OCI-LY3 (cell line): ENCODE data around the gene OR5I1.

Experiments
- H2AFZ ChIP-seq: fragments of 200-600, 300-600 bp; shearing (Covaris generic); 2 replicates; pipeline ENCODE4 v1.6.0; 2014; ENCODE audit warnings: antibody characterized with exemption, low read depth, low read length
- H3K27ac ChIP-seq: fragments of 200-600, 300-600 bp; sonication (generic); 2 replicates; pipeline ENCODE4 v1.5.1; 2014; ENCODE audit warnings: mild to moderate bottlenecking, low read length, moderate library complexity, mixed read lengths
- H3K27me3 ChIP-seq: fragments of 200-600, 300-600 bp; sonication (generic); 2 replicates; pipeline ENCODE4 v1.6.1; 2014; ENCODE audit warnings: low read depth, low read length, mixed read lengths
- H3K36me3 ChIP-seq: fragments of 200-600, 300-600 bp; sonication (generic); replicated peaks from 2 replicates; pipeline ENCODE3; 2014; ENCODE audit warnings: low read depth, low read length, mixed read lengths
- H3K4me1 ChIP-seq: fragments of 300-600, 200-600 bp; sonication (generic); 2 replicates; pipeline ENCODE4 v1.6.1; 2014; ENCODE audit warnings: low read length, mixed read lengths
- H3K4me2 ChIP-seq: fragments of 200-600, 300-600 bp; sonication (generic); 2 replicates; pipeline ENCODE4 v1.6.1; 2014; ENCODE audit warnings: low read length, mixed read lengths
- H3K4me3 ChIP-seq: fragments of 300-600, 200-600 bp; sonication (generic); 2 replicates; pipeline ENCODE4 v1.5.1; 2014; ENCODE audit warnings: antibody characterized with exemption, mild to moderate bottlenecking, low read length, moderate library complexity
- H3K79me2 ChIP-seq: fragments of 300-600, 200-600 bp; shearing (Covaris generic); 2 replicates; pipeline ENCODE4 v1.6.1; 2014; ENCODE audit warnings: mild to moderate bottlenecking, low read length, mixed read lengths
- H3K9ac ChIP-seq: fragments of 300-600, 200-600 bp; shearing (Covaris generic); 2 replicates; pipeline ENCODE4 v1.6.0; 2014; ENCODE audit warnings: mild to moderate bottlenecking, low read length, moderate library complexity
- H3K9me3 ChIP-seq: fragments of 200-600, 300-600 bp; shearing (Covaris generic); 2 replicates; pipeline ENCODE4 v1.6.1; 2014; ENCODE audit warnings: low read length, mixed read lengths; ENCODE audit not compliant: insufficient read depth
- H4K20me1 ChIP-seq: fragments of 200-600, 300-600 bp; sonication (generic); 2 replicates; pipeline ENCODE4 v1.6.1; 2016; ENCODE audit warnings: low read length, mixed read lengths; ENCODE audit not compliant: insufficient read depth
- CTCF ChIP-seq: fragments of 200-600, 300-600 bp; sonication (generic); IDR thresholded peaks from 2 replicates; pipeline ENCODE4 v1.5.1; 2014; ENCODE audit warnings: antibody characterized with exemption, low read length, low read depth
- EZH2phosphoT487 ChIP-seq: fragments of 200-600 bp; shearing (Covaris generic); IDR thresholded peaks from 2 replicates; pipeline ENCODE4 v1.6.1; 2018; ENCODE audit warnings: antibody characterized with exemption, mixed run types, low read depth

OR5I1 gene

DNA sequence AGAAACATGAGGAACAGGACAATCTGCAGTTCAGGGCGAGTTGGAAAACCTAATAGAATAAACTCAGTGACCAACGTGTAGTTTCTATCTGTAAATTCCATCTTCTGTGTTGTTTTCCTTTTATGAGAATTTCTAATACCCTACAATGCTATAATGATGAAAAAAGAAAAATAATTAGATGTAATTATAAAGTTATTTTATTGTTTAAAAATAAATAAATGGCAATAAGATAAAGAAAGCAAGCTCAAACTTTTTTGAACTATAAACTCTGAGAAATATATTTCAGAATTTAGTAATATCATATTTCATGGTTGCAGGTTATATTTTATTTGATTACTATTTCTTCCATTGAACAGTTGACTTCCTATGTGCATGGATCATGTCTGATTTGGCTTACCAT is at the start of gene OR5I1:
OR5I1 (minus strand) TSS at position 101 of the 400 bp plus-strand sequence; CDS start at position 101, 0 bp downstream.
- no peaks in the 10 kb centered on the region for H3K4me1 ChIP-seq
- no peak within 1 kb of the TSS for H2AFZ ChIP-seq
- H4K20me1 ChIP-seq: no peaks in the 10 kb centered on the region
- no peak for TF ChIP-seq CTCF
- no peak for TF ChIP-seq EZH2phosphoT487
- no peak within 1 kb of the TSS for H3K27ac ChIP-seq
- H3K4me2 ChIP-seq: no peak within 1 kb of the TSS
- H3K79me2 ChIP-seq: no peaks in the 10 kb centered on the region
- H3K9me3 ChIP-seq: peaks cover 12% of the 10 kb centered on the region; the same call in 1 of the 2 replicates
- H3K9ac ChIP-seq: no peak within 1 kb of the TSS
- peaks cover 2% of the 10 kb centered on the region for H3K36me3 ChIP-seq
- no peak within 1 kb of the TSS for H3K4me3 ChIP-seq
- no peaks in the 10 kb centered on the region for H3K27me3 ChIP-seq

DNA sequence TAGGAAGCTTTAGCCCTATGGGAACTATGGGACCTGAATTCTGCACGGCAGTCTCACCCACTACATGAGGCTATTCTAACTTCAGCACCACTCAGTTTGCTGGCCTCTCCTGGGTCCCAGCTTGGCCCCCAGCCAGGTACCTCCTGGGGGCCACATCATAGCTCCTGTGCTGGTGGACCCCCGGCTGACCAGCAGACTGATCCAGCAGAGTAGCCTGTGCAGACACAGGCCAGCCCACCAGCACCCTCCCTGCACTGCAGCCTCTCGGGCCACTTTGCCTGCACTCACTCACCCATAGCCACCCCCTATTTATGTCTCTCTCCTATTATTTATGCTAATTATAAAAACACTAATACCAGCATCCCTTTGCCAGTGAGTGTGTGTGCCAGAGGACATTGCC is 34.7 kb upstream of the OR5I1 start:
- Histone ChIP-seq H3K27ac (no peak overlapping the region), H2AFZ (no peak overlapping the region), H4K20me1 (no peaks in the 10 kb centered on the region), H3K27me3 (no peaks in the 10 kb centered on the region), H3K4me3 (no peak overlapping the region), H3K9me3 (no peaks in the 10 kb centered on the region), H3K9ac (no peak overlapping the region), H3K36me3 (no peaks in the 10 kb centered on the region), H3K79me2 (no peaks in the 10 kb centered on the region), H3K4me1 (peaks cover 5% of the 10 kb centered on the region), H3K4me2 (no peak overlapping the region)
- TF ChIP-seq EZH2phosphoT487: no peak
- no peak for TF ChIP-seq CTCF

GRCh38 chr11:55969845-55970244 is 33.6 kb upstream of the OR5I1 start, which contains the start of gene OR10AG1:
Gene OR10AG1, minus strand, starts transcription at chr11:55969945. Its CDS starts 38 bp downstream, at chr11:55969907.
- Histone ChIP-seq H3K9me3 (no peaks in the 10 kb centered on the region), H3K9ac (no peak within 1 kb of the TSS), H3K36me3 (no peaks in the 10 kb centered on the region), H3K4me1 (peaks cover 5% of the 10 kb centered on the region), H2AFZ (no peak within 1 kb of the TSS), H3K4me3 (no peak within 1 kb of the TSS), H4K20me1 (no peaks in the 10 kb centered on the region), H3K27me3 (no peaks in the 10 kb centered on the region), H3K79me2 (no peaks in the 10 kb centered on the region), H3K27ac (no peak within 1 kb of the TSS), H3K4me2 (no peak within 1 kb of the TSS)
- TF ChIP-seq EZH2phosphoT487 (no peak), CTCF (no peak)

DNA sequence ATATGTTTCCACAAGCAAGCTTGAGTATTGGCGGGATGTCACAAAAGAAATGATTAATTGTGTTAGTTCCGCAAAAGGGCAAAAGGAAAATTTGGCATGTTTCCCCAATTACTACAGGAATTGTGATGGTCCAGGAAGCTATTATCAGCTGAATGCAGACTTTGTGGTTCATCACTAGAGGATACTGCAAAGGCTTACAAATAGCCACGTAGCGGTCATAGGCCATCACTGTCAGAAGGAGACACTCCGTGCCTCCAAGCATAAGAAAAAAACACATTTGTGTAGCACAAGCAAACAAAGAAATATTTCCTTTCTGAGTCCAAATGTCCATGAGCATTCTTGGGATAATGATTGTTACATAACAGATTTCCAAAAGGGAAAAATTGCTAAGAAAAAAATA is 31.7 kb upstream of the OR5I1 start:
- Histone ChIP-seq H2AFZ (no peak overlapping the region), H3K4me3 (no peak overlapping the region), H4K20me1 (no peaks in the 10 kb centered on the region), H3K4me2 (no peak overlapping the region), H3K4me1 (peaks cover 5% of the 10 kb centered on the region), H3K9me3 (no peaks in the 10 kb centered on the region), H3K27me3 (no peaks in the 10 kb centered on the region), H3K9ac (no peak overlapping the region), H3K27ac (no peak overlapping the region), H3K79me2 (no peaks in the 10 kb centered on the region), H3K36me3 (no peaks in the 10 kb centered on the region)
- TF ChIP-seq EZH2phosphoT487: no peak
- no peak for TF ChIP-seq CTCF
